HEK293T (cell line): ENCODE measurements around the gene DCN.

ENCODE experiments used
- ELF4 ChIP-seq: fragments of 450-650 bp; IDR thresholded peaks from 2 replicates; pipeline ENCODE4 v1.6.1; 2017; ENCODE audit warnings: antibody characterized with exemption
- TARDBP ChIP-seq: fragments of 450-650 bp; IDR thresholded peaks from 2 replicates; pipeline ENCODE4 v1.6.1; 2016

- TF ChIP-seq ELF4 (no peak), TARDBP (no peak)
These were observed 89.3 kb downstream of the DCN start for GRCh38 chr12:91093341-91093740.
